NCI-H128 (cell line): ENCODE results near the gene NOPCHAP1.

Experiments used
- DNase-seq: peaks from one replicate; lab custom pipeline; 2025; ENCODE audit not compliant: unreplicated experiment; lab: John Stamatoyannopoulos, UW

The NOPCHAP1 gene

GRCh38 chr12:105018012-105018411 is 31.9 kb downstream of the NOPCHAP1 start:
- DNase-seq = no peak

GRCh38 chr12:105018776-105019175 is 32.7 kb downstream of the NOPCHAP1 start:
- DNase-seq = no peak

- no peak for DNase-seq
Measured at GRCh38 chr12:105020241-105020962, 34.3 kb downstream of the NOPCHAP1 start.

- no peak for DNase-seq
Measured at GRCh38 chr12:105024928-105025327, 38.8 kb downstream of the NOPCHAP1 start.

- no peak for DNase-seq
Measured at GRCh38 chr12:105025890-105026289, 39.8 kb downstream of the NOPCHAP1 start.

- no peak for DNase-seq
Measured at GRCh38 chr12:105026411-105026810, 40.3 kb downstream of the NOPCHAP1 start.

- DNase-seq = no peak
Measured at GRCh38 chr12:105030820-105031807, 45.0 kb downstream of the NOPCHAP1 start.

- DNase-seq = no peak
Measured at GRCh38 chr12:105032703-105033357, 46.7 kb downstream of the NOPCHAP1 start.

- no peak for DNase-seq
Measured at GRCh38 chr12:105033851-105034250, 47.7 kb downstream of the NOPCHAP1 start.
